Measurements from ENCODE around the gene PLEKHA6.
A peak's percentile ranks its signal among the peaks of the same experiment; 100 is the strongest.

The PLEKHA6 gene

GRCh38 chr1:204186597-204186996 is 173.1 kb downstream of the PLEKHA6 start:
- no peak for DNase-seq (ENCODE audit: low read depth)

GRCh38 chr1:204181116-204181515 is 178.6 kb downstream of the PLEKHA6 start:
- no peak for DNase-seq (ENCODE audit: low read depth)

GRCh38 chr1:204180133-204180532 is 179.6 kb downstream of the PLEKHA6 start:
- no peak for DNase-seq (ENCODE audit: low read depth)

GRCh38 chr1:204178487-204179281 is 181.0 kb downstream of the PLEKHA6 start:
- no peak for DNase-seq (ENCODE audit: low read depth)

- DNase-seq (ENCODE audit: low read depth) = peak; percentile 59
Measured at GRCh38 chr1:204177133-204177532, 182.6 kb downstream of the PLEKHA6 start.

GRCh38 chr1:204176049-204176448 is 183.7 kb downstream of the PLEKHA6 start:
- DNase-seq (ENCODE audit: low read depth) = no peak

- DNase-seq (ENCODE audit: low read depth) = no peak
Measured at GRCh38 chr1:204174958-204175357, 184.8 kb downstream of the PLEKHA6 start.

GRCh38 chr1:204172404-204173029 is 187.2 kb downstream of the PLEKHA6 start:
- DNase-seq (ENCODE audit: low read depth) = peak; percentile 11

- peak; percentile 96 for DNase-seq (ENCODE audit: low read depth)
Measured at GRCh38 chr1:204171751-204172178, 188.0 kb downstream of the PLEKHA6 start.

- DNase-seq (ENCODE audit: low read depth) = no peak
Measured at GRCh38 chr1:204170494-204171155, 189.1 kb downstream of the PLEKHA6 start.

- peak; percentile 34 for DNase-seq (ENCODE audit: low read depth)
Measured at GRCh38 chr1:204169858-204170257, 189.9 kb downstream of the PLEKHA6 start.
